Astrocyte (in vitro differentiated cells and primary cell): ENCODE results near the gene TSPAN2. TPM values are rescaled to one million over a fixed set of nuclear protein-coding genes. Genes with fewer than 3 reads are reported as not detected.

Experiments used
- DNase-seq: peaks from one replicate; pipeline ENCODE4 v3.0.0-alpha.2; 2010; ENCODE audit warnings: low read depth
- FAIRE-seq: peaks from 2 replicates; lab custom pipeline; 2011; peaks lifted over from hg19 to GRCh38; lab: Jason Lieb, UNC
- H2AFZ ChIP-seq: 2 replicates; pipeline ENCODE4 v1.6.0; 2012; ENCODE audit warnings: low read depth, low read length, inconsistent platforms
- H3K27ac ChIP-seq: 2 replicates; pipeline ENCODE4 v1.5.1; 2011; ENCODE audit warnings: low read depth, low read length, inconsistent platforms
- H3K27me3 ChIP-seq: 2 replicates; pipeline ENCODE4 v1.6.0; 2011; ENCODE audit warnings: low read length, inconsistent platforms; ENCODE audit not compliant: insufficient read depth
- H3K36me3 ChIP-seq: 2 replicates; pipeline ENCODE4 v1.5.1; 2011; ENCODE audit warnings: low read length, inconsistent platforms; ENCODE audit not compliant: insufficient read depth
- H3K4me1 ChIP-seq: 2 replicates; pipeline ENCODE4 v1.5.1; 2011; ENCODE audit warnings: low read length, inconsistent platforms; ENCODE audit not compliant: insufficient read depth
- H3K4me2 ChIP-seq: 2 replicates; pipeline ENCODE4 v1.6.0; 2012; ENCODE audit warnings: low read length, inconsistent platforms
- H3K4me3 ChIP-seq: 2 replicates; pipeline ENCODE4 v1.5.1; 2011; ENCODE audit warnings: low read depth, mild to moderate bottlenecking, low read length, inconsistent platforms; ENCODE audit not compliant: insufficient read depth
- H3K79me2 ChIP-seq: 2 replicates; pipeline ENCODE4 v1.6.0; 2012; ENCODE audit warnings: mild to moderate bottlenecking, low read length, inconsistent platforms; ENCODE audit not compliant: insufficient read depth
- H3K9ac ChIP-seq: 2 replicates; pipeline ENCODE4 v1.6.0; 2012; ENCODE audit warnings: mild to moderate bottlenecking, low read length, inconsistent platforms
- H3K9me3 ChIP-seq: 2 replicates; pipeline ENCODE4 v1.5.1; 2012; ENCODE audit warnings: low read depth, mild to moderate bottlenecking, low read length, inconsistent platforms; ENCODE audit not compliant: insufficient read depth
- H4K20me1 ChIP-seq: 2 replicates; pipeline ENCODE4 v1.6.0; 2012; ENCODE audit warnings: low read length, inconsistent platforms; ENCODE audit not compliant: insufficient read depth
- H3K27ac Mint-ChIP-seq: one replicate; pipeline ENCODE4 v1.8.0; 2021; ENCODE audit warnings: mild to moderate bottlenecking, mixed read lengths; ENCODE audit not compliant: unreplicated experiment
- H3K27me3 Mint-ChIP-seq: one replicate; pipeline ENCODE4 v1.8.0; 2021; ENCODE audit warnings: low read depth, mixed read lengths; ENCODE audit not compliant: unreplicated experiment
- H3K36me3 Mint-ChIP-seq: one replicate; pipeline ENCODE4 v1.8.0; 2021; ENCODE audit warnings: low read depth, mixed read lengths; ENCODE audit not compliant: unreplicated experiment
- H3K4me1 Mint-ChIP-seq: one replicate; pipeline ENCODE4 v1.8.0; 2021; ENCODE audit warnings: low read depth, mixed read lengths; ENCODE audit not compliant: unreplicated experiment
- H3K4me3 Mint-ChIP-seq: one replicate; pipeline ENCODE4 v1.8.0; 2021; ENCODE audit warnings: mild to moderate bottlenecking, moderate library complexity, mixed read lengths; ENCODE audit not compliant: unreplicated experiment
- H3K9me3 Mint-ChIP-seq: one replicate; pipeline ENCODE4 v1.8.0; 2021; ENCODE audit warnings: mild to moderate bottlenecking, mixed read lengths; ENCODE audit not compliant: unreplicated experiment
- CTCF ChIP-seq: IDR thresholded peaks from 2 replicates; pipeline ENCODE4 v1.5.1; 2011; ENCODE audit warnings: low read depth, mild to moderate bottlenecking, inconsistent platforms, low read length, moderate library complexity; ENCODE audit not compliant: insufficient read depth
- EZH2 ChIP-seq: IDR thresholded peaks from 2 replicates; pipeline ENCODE4 v1.6.1; 2012; ENCODE audit warnings: mild to moderate bottlenecking, low read length, inconsistent platforms; ENCODE audit not compliant: insufficient read depth
- total RNA-seq: library from RNA; stranded (reverse); gene quantifications from 2 replicates; pipeline ENCODE4 v1.2.1, GENCODE V29; 2021

The TSPAN2 gene
- total RNA-seq, 1 donor from 2014 or later = 23.7 TPM

DNA sequence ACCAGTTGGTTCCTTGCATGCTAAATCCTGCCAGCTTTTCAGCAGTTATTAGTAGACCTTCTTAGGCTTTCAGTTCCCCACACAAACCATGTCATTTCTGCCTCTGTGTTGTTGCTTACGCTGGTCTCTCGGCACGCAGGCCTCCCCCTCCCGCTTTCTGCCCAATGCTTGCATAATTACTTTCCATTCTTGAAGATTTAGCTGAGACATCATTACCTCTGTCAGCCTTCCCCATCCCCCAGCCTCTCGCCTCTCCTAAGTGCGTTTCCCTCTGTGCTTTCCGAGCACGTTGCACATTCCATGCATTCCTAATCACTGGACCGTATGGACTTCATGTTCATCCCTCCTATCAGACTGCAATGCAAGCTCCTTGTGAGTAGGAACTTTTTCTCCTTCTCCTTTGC is 32.9 kb downstream of the TSPAN2 start:
- H3K27me3 ChIP-seq = no peaks in the 10 kb centered on the region
- no peaks in the 10 kb centered on the region for H4K20me1 ChIP-seq
- no peaks in the 10 kb centered on the region for H3K36me3 ChIP-seq
- DNase-seq (peak; percentile 84), FAIRE-seq (no peak)
- no peaks in the 10 kb centered on the region for H3K9me3 Mint-ChIP-seq
- H3K4me2 ChIP-seq = peak overlapping the region; percentile 72
- peak overlapping the region; percentile 35 for H3K9ac ChIP-seq
- H3K9me3 ChIP-seq = no peaks in the 10 kb centered on the region
- TF ChIP-seq EZH2 = no peak
- TF ChIP-seq CTCF = no peak
- no peak overlapping the region for H3K27ac Mint-ChIP-seq
- no peaks in the 10 kb centered on the region for H3K79me2 ChIP-seq
- H3K27ac ChIP-seq = no peak overlapping the region
- no peak overlapping the region for H3K4me3 Mint-ChIP-seq
- peaks cover 9% of the 10 kb centered on the region for H3K4me1 Mint-ChIP-seq
- H3K4me3 ChIP-seq = peak overlapping the region; percentile 27
- peaks cover 1% of the 10 kb centered on the region for H3K27me3 Mint-ChIP-seq
- H2AFZ ChIP-seq = peak overlapping the region; percentile 14
- H3K4me1 ChIP-seq = peaks cover 4% of the 10 kb centered on the region
- peaks cover 5% of the 10 kb centered on the region for H3K36me3 Mint-ChIP-seq

DNA sequence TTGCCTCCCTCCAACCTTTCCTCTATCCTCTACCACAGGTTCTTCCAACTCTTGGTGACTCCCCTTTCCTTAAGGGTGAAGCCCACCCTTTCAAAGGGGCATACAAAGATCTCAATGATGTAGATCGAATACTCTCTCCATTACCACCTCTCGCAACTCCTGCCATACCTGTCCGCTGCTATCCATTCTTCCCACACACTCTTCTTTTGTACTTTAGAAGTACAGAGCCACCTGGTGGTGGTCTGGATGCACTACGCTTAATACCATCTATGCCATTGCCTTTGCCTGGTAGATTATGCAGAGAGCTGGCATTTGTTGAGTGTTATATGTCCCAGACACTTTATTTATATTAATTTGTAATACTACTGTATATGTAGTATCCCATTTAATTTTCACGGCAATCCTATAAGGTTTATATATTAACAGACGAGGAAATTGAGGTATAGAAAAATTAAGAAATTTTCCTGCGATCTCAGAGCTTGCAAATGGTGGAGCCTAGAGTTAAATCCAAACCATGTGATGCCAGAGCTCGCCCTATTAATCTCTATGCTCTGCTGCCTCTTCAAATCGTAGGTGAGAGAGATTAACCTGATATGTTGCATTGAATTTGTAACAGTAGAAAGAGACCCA is 36.7 kb downstream of the TSPAN2 start:
- peak; percentile 13 for DNase-seq
- Histone ChIP-seq H3K27ac (no peak overlapping the region), H3K9me3 (no peaks in the 10 kb centered on the region), H3K4me3 (no peak overlapping the region), H3K9ac (no peak overlapping the region), H4K20me1 (no peaks in the 10 kb centered on the region), H3K4me1 (peaks cover 4% of the 10 kb centered on the region), H3K4me2 (no peak overlapping the region), H2AFZ (no peak overlapping the region), H3K36me3 (no peaks in the 10 kb centered on the region), H3K79me2 (no peaks in the 10 kb centered on the region), H3K27me3 (no peaks in the 10 kb centered on the region)
- H3K9me3 Mint-ChIP-seq = no peaks in the 10 kb centered on the region
- H3K4me3 Mint-ChIP-seq = no peak overlapping the region
- FAIRE-seq = no peak
- H3K4me1 Mint-ChIP-seq = peaks cover 2% of the 10 kb centered on the region
- H3K27ac Mint-ChIP-seq = no peak overlapping the region
- no peaks in the 10 kb centered on the region for H3K36me3 Mint-ChIP-seq
- peaks cover 1% of the 10 kb centered on the region for H3K27me3 Mint-ChIP-seq
- TF ChIP-seq CTCF (peak; percentile 92), EZH2 (no peak)

GRCh38 chr1:115051850-115052249 is 37.5 kb downstream of the TSPAN2 start:
- Histone ChIP-seq H3K9me3 (no peaks in the 10 kb centered on the region), H3K79me2 (no peaks in the 10 kb centered on the region), H3K4me1 (peaks cover 4% of the 10 kb centered on the region), H3K4me2 (no peak overlapping the region), H4K20me1 (no peaks in the 10 kb centered on the region), H3K36me3 (no peaks in the 10 kb centered on the region), H3K4me3 (no peak overlapping the region), H3K27ac (no peak overlapping the region), H3K27me3 (no peaks in the 10 kb centered on the region), H2AFZ (no peak overlapping the region), H3K9ac (no peak overlapping the region)
- no peaks in the 10 kb centered on the region for H3K9me3 Mint-ChIP-seq
- no peak overlapping the region for H3K27ac Mint-ChIP-seq
- TF ChIP-seq EZH2 = no peak
- TF ChIP-seq CTCF = no peak
- H3K4me1 Mint-ChIP-seq = peaks cover 2% of the 10 kb centered on the region
- no peak for FAIRE-seq
- no peak for DNase-seq
- H3K27me3 Mint-ChIP-seq = peaks cover 1% of the 10 kb centered on the region
- H3K36me3 Mint-ChIP-seq = no peaks in the 10 kb centered on the region
- H3K4me3 Mint-ChIP-seq = no peak overlapping the region
